Transverse colon (tissue), 3 donors: ENCODE data around the gene IDH1.

Experiments
- POLR2A ChIP-seq: fragments of 450-650 bp; IDR thresholded peaks from one replicate; pipeline ENCODE4 v1.6.1; 2016; ENCODE audit warnings: antibody characterized with exemption, mild to moderate bottlenecking, moderate library complexity
- POLR2AphosphoS5 ChIP-seq, 3 donors: sonication (generic); formaldehyde crosslinking; IDR thresholded peaks; one replicate each; pipeline ENCODE4 v1.6.1; 2016; ENCODE audit warnings: antibody characterized with exemption in 3 of 3

DNA sequence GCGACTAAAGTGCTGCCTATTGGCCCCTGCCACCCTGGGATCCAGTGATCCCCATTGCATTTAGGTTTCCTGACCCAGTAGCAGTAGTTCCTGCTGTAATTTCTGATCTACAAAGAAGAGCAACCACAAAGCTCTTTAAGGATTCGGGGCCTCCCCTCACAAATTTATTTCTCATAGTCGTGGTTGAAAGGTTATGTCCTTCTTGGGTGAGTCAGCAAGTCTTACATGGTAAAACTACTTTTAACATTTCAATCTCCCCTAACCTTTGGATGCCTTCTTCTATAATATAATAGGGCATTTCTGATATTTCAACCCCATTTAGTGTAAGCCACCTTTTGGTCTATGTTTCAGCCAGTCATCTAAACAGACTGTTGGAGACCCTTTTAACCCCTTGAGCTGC is 26.1 kb upstream of the IDH1 start:
- TF ChIP-seq POLR2A (no peak), POLR2AphosphoS5 (IDR thresholded peaks at IDR 0.05) (no peak)
